GM23248 (cell line): Measurements from ENCODE around the gene NFIC. TPM values are rescaled to one million over a fixed set of nuclear protein-coding genes. Genes with fewer than 3 reads are reported as not detected.

Source experiments
- DNase-seq: peaks from one replicate; pipeline ENCODE4 v3.0.0-alpha.2; 2015
- H2AFZ ChIP-seq: fragments of 200-600 bp; sonication (generic); 2 replicates; pipeline ENCODE4 v1.6.1; 2016; ENCODE audit warnings: antibody characterized with exemption
- H3F3A ChIP-seq: fragments of 200-600 bp; sonication (generic); 2 replicates; pipeline ENCODE4 v1.6.1; 2016; ENCODE audit warnings: mild to moderate bottlenecking, antibody characterized with exemption, mixed run types; ENCODE audit not compliant: insufficient read depth
- H3K27ac ChIP-seq: fragments of 200-600 bp; sonication (generic); 2 replicates; pipeline ENCODE4 v1.5.1; 2016; ENCODE audit warnings: mild to moderate bottlenecking
- H3K27me3 ChIP-seq: fragments of 200-600 bp; sonication (generic); replicated peaks from 2 replicates; pipeline ENCODE4 v1.6.1; 2016; ENCODE audit warnings: mild to moderate bottlenecking; ENCODE audit not compliant: insufficient read depth
- H3K36me3 ChIP-seq: fragments of 200-600 bp; sonication (generic); 2 replicates; pipeline ENCODE4 v1.6.1; 2016; ENCODE audit warnings: low read depth, mild to moderate bottlenecking
- H3K4me1 ChIP-seq: fragments of 200-600 bp; sonication (generic); 2 replicates; pipeline ENCODE4 v1.6.1; 2016; ENCODE audit warnings: mild to moderate bottlenecking; ENCODE audit not compliant: insufficient read depth
- H3K4me2 ChIP-seq: fragments of 200-600 bp; sonication (generic); one replicate; pipeline ENCODE4 v1.6.1; 2016; ENCODE audit warnings: mild to moderate bottlenecking; ENCODE audit not compliant: unreplicated experiment
- H3K4me3 ChIP-seq: fragments of 200-600 bp; sonication (generic); 2 replicates; pipeline ENCODE4 v1.5.1; 2016; ENCODE audit warnings: mild to moderate bottlenecking
- H3K79me2 ChIP-seq: fragments of 200-600 bp; sonication (generic); 2 replicates; pipeline ENCODE4 v1.6.1; 2016; ENCODE audit warnings: mild to moderate bottlenecking; ENCODE audit not compliant: insufficient read depth
- H3K9ac ChIP-seq: fragments of 200-600 bp; sonication (generic); 2 replicates; pipeline ENCODE4 v1.6.1; 2016; ENCODE audit warnings: mild to moderate bottlenecking
- H3K9me2 ChIP-seq: fragments of 200-600 bp; sonication (generic); 2 replicates; pipeline ENCODE4 v1.6.1; 2016; ENCODE audit warnings: mixed run types, mild to moderate bottlenecking, moderate library complexity; ENCODE audit not compliant: insufficient read depth
- H3K9me3 ChIP-seq: fragments of 200-600 bp; sonication (generic); one replicate; pipeline ENCODE4 v1.6.1; 2017; ENCODE audit warnings: low read depth
- H4K20me1 ChIP-seq: fragments of 200-600 bp; sonication (generic); 2 replicates; pipeline ENCODE4 v1.6.0; 2016; ENCODE audit not compliant: insufficient read depth
- EZH2 ChIP-seq: fragments of 200-600 bp; sonication (generic); IDR thresholded peaks from 2 replicates; pipeline ENCODE4 v1.6.1; 2018; ENCODE audit warnings: antibody characterized with exemption, mild to moderate bottlenecking; ENCODE audit not compliant: insufficient read depth, poor library complexity, severe bottlenecking
- EZH2phosphoT487 ChIP-seq: fragments of 200-600 bp; sonication (generic); IDR thresholded peaks from 2 replicates; pipeline ENCODE4 v1.6.1; 2018; ENCODE audit warnings: antibody characterized with exemption, moderate library complexity, mild to moderate bottlenecking, low read depth; ENCODE audit not compliant: insufficient read depth
- WGBS, 2 experiments: methylation state at CpG; one replicate each; pipeline ENCODE4 v1.1.6; 2015 to 2017; ENCODE audit warnings: low lambda C conversion rate in 2 of 2, low coverage in 1 of 2; ENCODE audit errors: missing lambda C conversion rate in 2 of 2; 5-methylcytosine and 5-hydroxymethylcytosine counted together
- in situ Hi-C: fragments of 300-500 bp; cut with MboI; formaldehyde crosslinking; loops from 2 replicates; pipeline ENCODE4 v1.15.0; 2020
- polyA plus RNA-seq: library from polyadenylated mRNA; unstranded; fragments of >200 nt; fragmentation: Nextera tagmentation; extraction: Ambion mirVana; gene quantifications from 2 replicates; pipeline ENCODE4 v1.2.1, GENCODE V29; 2016
- total RNA-seq: library from RNA; depleted of rRNA; stranded (reverse); fragments of >200 nt; shearing (Covaris generic); gene quantifications from 2 replicates; pipeline ENCODE4 v1.2.3, GENCODE V29; 2014

Gene NFIC
- total and polyA plus RNA-seq, 2 experiments from 2014 or later: 50.4 to 108 TPM

GRCh38 chr19:3404324-3405260 lies 38.2 kb downstream of the NFIC start:
- no peaks in the 10 kb centered on the region for H3K36me3 ChIP-seq
- no peaks in the 10 kb centered on the region for H4K20me1 ChIP-seq
- peak; percentile 97 for DNase-seq
- peaks cover 89% of the 10 kb centered on the region for H3K79me2 ChIP-seq
- TF ChIP-seq EZH2phosphoT487 (no peak), EZH2 (no peak)
- peak overlapping the region; percentile 65 for H3K4me3 ChIP-seq
- no peaks in the 10 kb centered on the region for H3K9me2 ChIP-seq
- peaks cover 10% of the 10 kb centered on the region for H3F3A ChIP-seq
- WGBS, 2 experiments: 4 to 9% methylated on average over 30 to 56 of the region's 62 CpGs
- in situ Hi-C loops: no loop called here
- no peaks in the 10 kb centered on the region for H3K9me3 ChIP-seq
- peak overlapping the region; percentile 97 for H3K27ac ChIP-seq
- no peak overlapping the region for H2AFZ ChIP-seq
- peaks cover 16% of the 10 kb centered on the region for H3K4me1 ChIP-seq
- H3K4me2 ChIP-seq: peak overlapping the region; percentile 78
- H3K9ac ChIP-seq: peak overlapping the region; percentile 98
- no peaks in the 10 kb centered on the region for H3K27me3 ChIP-seq

GRCh38 chr19:3405261-3405653 lies 38.9 kb downstream of the NFIC start:
- peak overlapping the region; percentile 78 for H3K4me2 ChIP-seq
- 75 to 77% methylated on average over 6 of the region's 6 CpGs for WGBS, 2 experiments

GRCh38 chr19:3406571-3407111 lies 40.3 kb downstream of the NFIC start:
- no peak for DNase-seq
- Histone ChIP-seq H3K36me3 (no peaks in the 10 kb centered on the region), H2AFZ (no peak overlapping the region), H3K9me3 (no peaks in the 10 kb centered on the region), H3F3A (peaks cover 10% of the 10 kb centered on the region), H3K4me2 (no peak overlapping the region), H3K4me3 (no peak overlapping the region), H3K27ac (no peak overlapping the region), H3K27me3 (no peaks in the 10 kb centered on the region), H3K79me2 (peaks cover 89% of the 10 kb centered on the region), H3K4me1 (peaks cover 16% of the 10 kb centered on the region), H3K9me2 (no peaks in the 10 kb centered on the region), H4K20me1 (no peaks in the 10 kb centered on the region), H3K9ac (no peak overlapping the region)
- WGBS, 2 experiments: 71 to 74% methylated on average over 11 to 15 of the region's 15 CpGs
- in situ Hi-C loops: no loop called here
- TF ChIP-seq EZH2 (no peak), EZH2phosphoT487 (no peak)

More at GRCh38 chr19:3405261-3405653, 38.9 kb downstream of the NFIC start:
- Histone ChIP-seq H3K9ac (peak overlapping the region; percentile 98), H3K27ac (peak overlapping the region; percentile 97), H4K20me1 (no peaks in the 10 kb centered on the region), H3K4me3 (peak overlapping the region; percentile 65), H3K9me2 (no peaks in the 10 kb centered on the region), H3K27me3 (no peaks in the 10 kb centered on the region), H3K9me3 (no peaks in the 10 kb centered on the region), H3F3A (peaks cover 10% of the 10 kb centered on the region), H2AFZ (no peak overlapping the region), H3K36me3 (no peaks in the 10 kb centered on the region), H3K4me1 (peaks cover 16% of the 10 kb centered on the region), H3K79me2 (peaks cover 89% of the 10 kb centered on the region)
- in situ Hi-C loops: no loop called here
- DNase-seq: no peak
- TF ChIP-seq EZH2 (no peak), EZH2phosphoT487 (no peak)

GRCh38 chr19:3407556-3408516 lies 41.5 kb downstream of the NFIC start:
- Histone ChIP-seq H3K9me3 (no peaks in the 10 kb centered on the region), H3K27me3 (no peaks in the 10 kb centered on the region), H3K79me2 (peaks cover 89% of the 10 kb centered on the region), H4K20me1 (no peaks in the 10 kb centered on the region), H3K36me3 (no peaks in the 10 kb centered on the region), H3F3A (peaks cover 14% of the 10 kb centered on the region), H2AFZ (no peak overlapping the region), H3K9ac (peak overlapping the region; percentile 71), H3K4me1 (peaks cover 16% of the 10 kb centered on the region), H3K9me2 (no peaks in the 10 kb centered on the region), H3K27ac (peak overlapping the region; percentile 74), H3K4me2 (no peak overlapping the region), H3K4me3 (no peak overlapping the region)
- peak; percentile 66 for DNase-seq
- no peak for TF ChIP-seq EZH2
- TF ChIP-seq EZH2phosphoT487: no peak
- in situ Hi-C loops: no loop called here
- WGBS, 2 experiments: 39 to 44% methylated on average over 27 of the region's 27 CpGs
